Esophagus (tissue), 2 donors: Measurements from ENCODE around the gene CNTNAP1. TPM values are rescaled to one million over a fixed set of nuclear protein-coding genes. Genes with fewer than 3 reads are reported as not detected.

ENCODE experiments used
- H3K27ac ChIP-seq, 2 donors: one replicate each; pipeline ENCODE4 v1.5.1; 2013; ENCODE audit warnings: low read depth in 2 of 2, mild to moderate bottlenecking in 2 of 2, inconsistent platforms in 1 of 2, low read length in 1 of 2, moderate library complexity in 1 of 2
- H3K27me3 ChIP-seq, 2 donors: one replicate each; pipeline ENCODE4 v1.6.1; 2013; ENCODE audit warnings: low read length in 2 of 2, control low read depth in 1 of 2, mild to moderate bottlenecking in 1 of 2; ENCODE audit not compliant: insufficient read depth in 2 of 2, control insufficient read depth in 1 of 2
- H3K36me3 ChIP-seq, 2 donors: one replicate each; pipeline ENCODE4 v1.6.1; 2013; ENCODE audit warnings: low read length in 1 of 2; ENCODE audit not compliant: control insufficient read depth in 2 of 2, insufficient read depth in 2 of 2
- H3K4me1 ChIP-seq, 2 donors: one replicate each; pipeline ENCODE4 v1.6.1; 2013; ENCODE audit warnings: low read length in 1 of 2; ENCODE audit not compliant: control insufficient read depth in 2 of 2, insufficient read depth in 2 of 2
- H3K4me3 ChIP-seq, 2 donors: one replicate each; pipeline ENCODE4 v1.5.1; 2013; ENCODE audit warnings: low read length in 2 of 2, mild to moderate bottlenecking in 2 of 2, low read depth in 1 of 2, moderate library complexity in 1 of 2
- H3K9me3 ChIP-seq, 2 donors: one replicate each; pipeline ENCODE4 v1.6.1; 2013; ENCODE audit warnings: mild to moderate bottlenecking in 2 of 2, low read depth in 1 of 2, low read length in 1 of 2, moderate library complexity in 1 of 2; ENCODE audit not compliant: control insufficient read depth in 2 of 2, insufficient read depth in 1 of 2
- WGBS, 2 donors: extraction: QIAGEN DNeasy Blood & Tissue Kit; methylation state at CpG; one replicate each; pipeline ENCODE4 v1.1.7; 2013; 5-methylcytosine and 5-hydroxymethylcytosine counted together
- polyA plus RNA-seq, 2 donors: library from polyadenylated mRNA; stranded (reverse); fragments of 200-250 nt; gene quantifications; one replicate each; pipeline ENCODE4 v1.2.3, GENCODE V29; 2013
- donor health status: healthy with polysubstance abuse.
- donor health status: Bipolar disorder and iron deficiency.

Gene CNTNAP1
- polyA plus RNA-seq, 2 donors = 1.3 to 1.5 TPM

GRCh38 chr17:42676424-42677011 is 5.8 kb upstream of the CNTNAP1 start, which contains the start of gene PLEKHH3:
TSS of gene PLEKHH3 (minus strand) at chr17:42676994. CDS start at chr17:42676563, 431 bp downstream.
- WGBS, 2 donors = 1% methylated on average over 33 to 51 of the region's 51 CpGs
- H3K36me3 ChIP-seq = peaks cover 0 to 9% of the 10 kb centered on the region in 2 donors
- peak within 1 kb of the TSS; percentile 94 to 96 for H3K4me3 ChIP-seq
- H3K9me3 ChIP-seq = peaks cover 0 to 2% of the 10 kb centered on the region in 2 donors
- H3K27me3 ChIP-seq = no peaks in the 10 kb centered on the region
- peak within 1 kb of the TSS; percentile 97 for H3K27ac ChIP-seq
- peaks cover 3 to 14% of the 10 kb centered on the region in 2 donors for H3K4me1 ChIP-seq

- H3K4me3 ChIP-seq = peak overlapping the region; percentile 94 to 96
- H3K27me3 ChIP-seq = no peaks in the 10 kb centered on the region
- peaks cover 4 to 14% of the 10 kb centered on the region in 2 donors for H3K4me1 ChIP-seq
- H3K36me3 ChIP-seq = peaks cover 0 to 6% of the 10 kb centered on the region in 2 donors
- 2% methylated on average over 30 to 33 of the region's 33 CpGs for WGBS, 2 donors
- H3K9me3 ChIP-seq = peaks cover 0 to 2% of the 10 kb centered on the region in 2 donors
- peak overlapping the region; percentile 97 for H3K27ac ChIP-seq
Observed at GRCh38 chr17:42677012-42677857, 5.1 kb upstream of the CNTNAP1 start.

- Histone ChIP-seq H3K4me1 (peaks cover 5 to 18% of the 10 kb centered on the region in 2 donors), H3K27me3 (no peaks in the 10 kb centered on the region)
Observed at GRCh38 chr17:42677921-42678781, 4.2 kb upstream of the CNTNAP1 start.

GRCh38 chr17:42678951-42679491 is 3.3 kb upstream of the CNTNAP1 start:
- H3K27me3 ChIP-seq = no peaks in the 10 kb centered on the region
- WGBS, 2 donors = 2 to 7% methylated on average over 17 to 18 of the region's 18 CpGs
- peak overlapping the region in 1 of 2 donors; percentile 51 for H3K4me3 ChIP-seq
- no peaks in the 10 kb centered on the region for H3K36me3 ChIP-seq
- H3K9me3 ChIP-seq = peaks cover 0 to 2% of the 10 kb centered on the region in 2 donors
- H3K27ac ChIP-seq = peak overlapping the region; percentile 97
- H3K4me1 ChIP-seq = peaks cover 2 to 18% of the 10 kb centered on the region in 2 donors

More at GRCh38 chr17:42677921-42678781, 4.2 kb upstream of the CNTNAP1 start:
- Histone ChIP-seq H3K4me3 (peak overlapping the region; percentile 51 to 70), H3K9me3 (peaks cover 0 to 2% of the 10 kb centered on the region in 2 donors), H3K36me3 (peaks cover 0 to 3% of the 10 kb centered on the region in 2 donors), H3K27ac (peak overlapping the region; percentile 97)
- WGBS, 2 donors = 0 to 1% methylated on average over 50 to 53 of the region's 53 CpGs

GRCh38 chr17:42679492-42680330 is 2.6 kb upstream of the CNTNAP1 start:
- WGBS, 2 donors = 7 to 8% methylated on average over 70 to 78 of the region's 78 CpGs
- Histone ChIP-seq H3K9me3 (no peaks in the 10 kb centered on the region), H3K27ac (peak overlapping the region; percentile 96 to 97), H3K4me1 (peaks cover 2 to 15% of the 10 kb centered on the region in 2 donors), H3K27me3 (no peaks in the 10 kb centered on the region), H3K4me3 (peak overlapping the region; percentile 36 to 42), H3K36me3 (no peaks in the 10 kb centered on the region)

- Histone ChIP-seq H3K4me1 (peaks cover 2 to 15% of the 10 kb centered on the region in 2 donors), H3K4me3 (peak overlapping the region in 1 of 2 donors; percentile 42), H3K27me3 (no peaks in the 10 kb centered on the region), H3K36me3 (no peaks in the 10 kb centered on the region), H3K9me3 (no peaks in the 10 kb centered on the region), H3K27ac (peak overlapping the region; percentile 96 to 97)
- WGBS, 2 donors = 66 to 67% methylated on average over 20 of the region's 20 CpGs
Observed at GRCh38 chr17:42680331-42680808, 2.0 kb upstream of the CNTNAP1 start.

- Histone ChIP-seq H3K4me3 (peak overlapping the region; percentile 19 to 35), H3K9me3 (no peaks in the 10 kb centered on the region), H3K36me3 (no peaks in the 10 kb centered on the region), H3K27me3 (no peaks in the 10 kb centered on the region), H3K4me1 (peaks cover 2 to 15% of the 10 kb centered on the region in 2 donors), H3K27ac (peak overlapping the region; percentile 45 to 77)
- WGBS, 2 donors = 1 to 4% methylated on average over 32 to 34 of the region's 34 CpGs
Observed at GRCh38 chr17:42682722-42683403, 532 bp downstream of the CNTNAP1 start.

GRCh38 chr17:42683407-42684034 is 1.2 kb downstream of the CNTNAP1 start:
- no peaks in the 10 kb centered on the region for H3K36me3 ChIP-seq
- peaks cover 2 to 15% of the 10 kb centered on the region in 2 donors for H3K4me1 ChIP-seq
- H3K27ac ChIP-seq = peak overlapping the region in 1 of 2 donors; percentile 77
- WGBS, 2 donors = 10 to 25% methylated on average over 24 to 25 of the region's 25 CpGs
- H3K9me3 ChIP-seq = no peaks in the 10 kb centered on the region
- no peaks in the 10 kb centered on the region for H3K27me3 ChIP-seq
- H3K4me3 ChIP-seq = peak overlapping the region in 1 of 2 donors; percentile 19
